GM19397 (cell line): Measurements from ENCODE around the gene RRH.
"Not testable (repeated sequence)": the region's sequence is repeated elsewhere in the genome, so short reads cannot be mapped to it uniquely, and the experiment has no call there.

Source experiments
- ATAC-seq: cut with Tn5 transposase; IDR thresholded peaks from one replicate; pipeline ENCODE4 v1.9.1; 2021; ENCODE audit warnings: mild to moderate bottlenecking, moderate library complexity; ENCODE audit not compliant: unreplicated experiment

RRH gene, protein sequence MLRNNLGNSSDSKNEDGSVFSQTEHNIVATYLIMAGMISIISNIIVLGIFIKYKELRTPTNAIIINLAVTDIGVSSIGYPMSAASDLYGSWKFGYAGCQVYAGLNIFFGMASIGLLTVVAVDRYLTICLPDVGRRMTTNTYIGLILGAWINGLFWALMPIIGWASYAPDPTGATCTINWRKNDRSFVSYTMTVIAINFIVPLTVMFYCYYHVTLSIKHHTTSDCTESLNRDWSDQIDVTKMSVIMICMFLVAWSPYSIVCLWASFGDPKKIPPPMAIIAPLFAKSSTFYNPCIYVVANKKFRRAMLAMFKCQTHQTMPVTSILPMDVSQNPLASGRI

DNA sequence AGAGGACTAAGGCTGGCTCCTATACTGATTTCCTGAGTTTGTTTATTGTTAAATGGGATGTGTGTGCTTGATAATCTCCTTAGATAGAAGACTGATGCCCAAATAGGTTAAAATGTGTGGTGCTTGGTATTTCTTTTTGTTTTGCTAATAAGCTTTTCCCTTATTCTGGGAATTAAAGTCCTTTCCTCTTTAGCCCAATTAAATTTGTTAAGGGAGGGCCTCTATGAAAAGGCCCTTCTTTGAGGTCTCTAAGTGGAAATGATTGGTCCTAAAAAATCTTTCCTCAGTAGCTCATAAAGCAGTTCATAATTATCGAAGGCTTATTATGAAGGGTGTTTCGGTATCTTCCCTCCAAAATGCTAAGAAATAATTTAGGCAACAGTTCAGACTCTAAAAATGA is at the start of gene RRH:
TSS of gene RRH (plus strand) at position 301 of the 400 bp plus-strand sequence. CDS start at position 357, 56 bp downstream.
- ATAC-seq = no peak

DNA sequence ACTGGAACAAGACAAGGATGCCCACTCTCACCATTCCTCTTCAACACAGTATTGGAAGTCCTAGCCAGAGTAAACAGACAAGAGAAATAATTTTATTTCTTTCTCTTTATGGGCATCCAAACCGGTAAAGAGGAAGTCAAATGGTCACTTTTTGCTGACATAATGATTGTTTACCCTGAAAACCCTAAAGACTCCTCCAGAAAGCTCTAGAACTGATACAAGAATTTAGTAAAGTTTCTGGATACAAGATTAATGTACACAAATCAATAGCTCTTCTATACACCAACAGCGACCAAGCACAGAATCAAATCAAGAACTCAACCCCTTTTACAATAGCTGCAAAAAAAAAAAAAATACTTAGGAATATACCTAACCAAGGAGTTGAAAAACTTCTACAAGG is 45.7 kb upstream of the RRH start:
- not testable (repeated sequence) for ATAC-seq

DNA sequence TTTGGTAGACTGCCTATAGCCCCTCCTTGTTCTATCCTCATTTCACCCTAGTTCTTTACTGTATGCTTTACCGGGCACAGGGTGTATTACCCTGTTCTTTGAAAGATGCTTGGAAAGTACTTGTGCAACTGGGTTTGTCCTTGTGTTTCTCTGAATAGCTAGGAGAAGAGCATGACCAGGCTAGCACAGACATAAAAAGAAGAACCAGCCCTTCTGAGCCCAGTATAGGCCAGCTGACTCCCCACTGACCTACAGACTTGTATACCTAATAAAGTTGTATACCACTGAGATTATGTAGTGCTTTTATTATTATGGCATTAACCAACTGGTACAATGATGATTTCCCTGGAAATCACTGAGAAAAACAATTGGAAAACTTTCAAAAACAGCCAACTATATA is 40.9 kb upstream of the RRH start:
- ATAC-seq = no peak

DNA sequence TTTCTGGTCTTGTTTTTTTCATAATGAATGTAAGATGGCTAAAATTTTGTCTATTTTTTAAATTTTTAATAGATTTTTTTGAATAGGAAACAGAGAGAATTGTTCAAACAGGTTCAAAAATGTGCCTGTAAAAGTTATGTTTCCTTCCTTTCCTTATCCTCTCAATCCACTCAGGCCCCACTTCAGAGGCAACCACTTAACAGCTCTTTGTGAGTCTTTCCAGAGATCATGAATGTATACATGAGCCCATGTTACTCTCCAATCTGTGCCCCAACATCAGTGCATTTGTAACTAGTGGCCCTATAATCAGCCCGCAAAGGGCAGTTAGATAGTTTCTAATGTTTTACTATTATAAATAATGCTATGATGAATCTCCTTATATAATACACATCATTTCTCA is 40.0 kb upstream of the RRH start:
- ATAC-seq = no peak

DNA sequence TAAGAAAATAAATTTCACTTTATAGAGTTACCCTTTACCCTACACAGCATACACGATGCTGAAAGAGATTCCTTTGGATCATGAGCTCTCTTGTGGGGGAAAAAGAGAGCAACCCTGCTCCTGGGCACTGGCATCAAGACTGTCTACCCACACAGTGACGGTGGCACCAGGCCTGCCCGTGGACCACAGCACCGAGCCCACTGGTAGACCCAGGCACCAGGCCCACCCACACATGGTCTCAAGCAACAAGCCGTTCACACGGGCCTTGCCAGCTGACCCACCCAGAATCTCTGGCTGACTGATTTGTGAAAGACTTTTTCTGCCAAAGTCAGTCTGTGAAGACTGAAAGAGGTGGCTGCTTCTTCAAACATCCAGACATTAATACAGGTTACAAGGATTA is 32.7 kb upstream of the RRH start:
- ATAC-seq = no peak

DNA sequence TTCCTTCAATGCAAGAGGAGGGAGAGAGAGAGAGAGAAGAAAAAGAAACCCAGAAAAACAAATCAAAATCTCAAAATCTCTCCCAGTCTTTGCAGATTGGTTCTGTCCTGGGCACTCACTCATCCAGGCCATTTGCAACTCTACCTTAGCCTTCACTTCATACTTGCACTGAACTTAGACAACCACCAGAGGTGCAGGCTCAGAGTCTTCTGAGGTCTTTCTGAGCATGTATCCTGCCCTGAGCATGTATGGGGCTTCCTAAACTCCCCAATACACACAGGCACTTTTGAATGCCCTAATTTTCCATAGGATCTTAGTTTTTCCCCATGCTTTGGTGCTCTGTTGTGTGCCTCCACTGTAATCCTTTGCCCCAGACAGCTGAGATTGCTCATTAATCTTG is 28.9 kb upstream of the RRH start:
- ATAC-seq = no peak

DNA sequence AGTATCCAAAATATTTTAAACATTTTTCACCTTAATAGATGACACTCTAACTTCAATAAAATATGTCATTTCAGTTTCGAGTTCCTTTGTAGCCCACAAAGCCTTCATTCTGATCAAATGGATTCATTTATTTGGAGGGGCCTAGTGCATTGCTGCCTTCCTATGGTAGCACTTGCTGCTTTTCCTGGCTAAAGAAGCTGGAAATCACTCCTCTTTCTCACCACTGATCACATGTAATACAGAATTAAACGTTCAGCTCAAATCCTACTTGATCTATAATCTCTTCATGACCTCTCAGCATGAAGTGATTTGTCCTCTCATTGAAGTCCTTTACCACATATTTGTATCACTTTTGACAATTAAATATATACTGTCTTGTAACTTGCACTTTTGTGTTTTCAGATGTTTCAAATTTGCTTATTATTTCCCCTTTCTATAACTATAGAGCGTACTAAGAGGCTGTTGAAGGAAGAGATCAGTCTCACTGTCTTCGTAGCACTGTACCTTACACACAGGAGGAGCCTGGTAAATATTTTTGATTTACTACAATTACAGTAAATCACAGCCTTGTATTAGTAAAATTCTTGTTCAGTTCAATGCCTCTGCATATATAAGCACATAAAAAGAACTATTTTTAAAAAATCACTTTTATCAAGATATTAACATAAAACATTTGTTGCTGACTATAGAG is 26.5 kb upstream of the RRH start:
- no peak for ATAC-seq

DNA sequence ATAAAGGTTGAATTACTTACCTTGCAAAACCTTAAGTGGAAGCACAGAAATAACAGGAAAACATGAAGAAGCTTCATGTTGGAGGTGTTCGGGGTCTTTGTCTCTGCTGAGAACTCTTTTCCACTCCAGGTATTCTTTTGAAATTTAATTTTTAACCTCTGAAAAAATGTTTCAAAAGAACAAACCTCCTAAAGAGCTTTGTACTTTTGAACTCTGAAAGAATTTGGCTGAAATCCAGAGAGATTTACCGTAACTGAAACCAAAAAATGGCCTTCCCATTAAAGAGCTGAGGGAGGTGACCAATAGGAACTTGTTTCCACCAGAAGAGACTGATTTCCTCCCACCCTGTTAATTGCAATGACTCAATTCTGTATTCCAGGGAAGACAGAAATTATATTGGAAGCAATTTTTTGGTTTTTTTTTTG is 25.9 kb upstream of the RRH start, which contains the start of gene CFI:
TSS of gene CFI (minus strand) at position 105 of the 425 bp plus-strand sequence. CDS start at position 77, 28 bp downstream.
- ATAC-seq = no peak

DNA sequence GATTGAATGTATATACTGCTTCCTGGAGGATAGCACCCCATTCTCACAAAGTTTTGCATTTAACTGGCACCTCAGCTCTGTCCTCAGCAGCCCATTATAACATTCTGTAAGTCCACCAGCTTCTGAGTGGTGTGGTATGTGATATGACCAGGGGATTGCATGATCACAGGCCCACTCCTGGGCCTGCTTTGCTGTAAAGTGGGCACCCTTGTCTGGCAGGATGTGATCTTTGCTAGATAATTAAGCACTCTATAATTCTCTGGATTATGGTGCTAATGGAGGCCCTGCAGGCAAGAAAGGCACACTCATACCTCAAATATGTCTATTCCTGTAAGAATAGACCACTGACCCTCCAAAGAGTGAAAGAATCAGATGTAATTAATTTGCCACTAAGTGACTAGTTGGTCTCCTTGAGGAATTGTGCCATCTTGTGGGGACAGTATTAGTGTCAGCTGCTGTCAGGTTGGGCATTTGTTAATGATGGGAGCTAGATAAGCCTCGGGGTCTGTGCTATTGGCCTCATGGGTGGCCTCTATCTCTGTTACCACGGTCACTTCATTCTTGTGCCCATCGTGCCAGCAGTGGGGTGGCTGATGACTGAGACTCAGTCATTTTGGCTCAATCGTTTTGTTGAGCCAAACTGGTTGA is 23.7 kb upstream of the RRH start:
- peak; percentile 62 for ATAC-seq

DNA sequence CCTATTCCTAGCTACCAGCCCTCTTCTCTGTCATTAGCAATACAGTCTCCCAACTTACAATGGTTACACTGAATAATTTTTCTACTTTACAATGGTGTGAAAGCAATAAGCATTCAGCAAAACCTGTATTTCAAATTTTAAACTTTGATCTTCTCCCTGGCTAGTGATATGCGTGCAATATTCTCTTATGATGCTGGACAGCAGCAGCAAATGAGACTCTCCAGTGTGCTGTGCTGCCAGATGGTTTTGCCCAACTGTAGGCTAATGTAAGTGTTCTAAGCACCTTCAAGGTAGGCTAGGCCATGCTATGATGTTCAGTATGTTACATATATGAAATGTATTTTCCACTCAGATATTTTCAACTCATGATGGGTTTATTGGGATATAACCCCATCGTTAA is 18.1 kb upstream of the RRH start:
- ATAC-seq = no peak

DNA sequence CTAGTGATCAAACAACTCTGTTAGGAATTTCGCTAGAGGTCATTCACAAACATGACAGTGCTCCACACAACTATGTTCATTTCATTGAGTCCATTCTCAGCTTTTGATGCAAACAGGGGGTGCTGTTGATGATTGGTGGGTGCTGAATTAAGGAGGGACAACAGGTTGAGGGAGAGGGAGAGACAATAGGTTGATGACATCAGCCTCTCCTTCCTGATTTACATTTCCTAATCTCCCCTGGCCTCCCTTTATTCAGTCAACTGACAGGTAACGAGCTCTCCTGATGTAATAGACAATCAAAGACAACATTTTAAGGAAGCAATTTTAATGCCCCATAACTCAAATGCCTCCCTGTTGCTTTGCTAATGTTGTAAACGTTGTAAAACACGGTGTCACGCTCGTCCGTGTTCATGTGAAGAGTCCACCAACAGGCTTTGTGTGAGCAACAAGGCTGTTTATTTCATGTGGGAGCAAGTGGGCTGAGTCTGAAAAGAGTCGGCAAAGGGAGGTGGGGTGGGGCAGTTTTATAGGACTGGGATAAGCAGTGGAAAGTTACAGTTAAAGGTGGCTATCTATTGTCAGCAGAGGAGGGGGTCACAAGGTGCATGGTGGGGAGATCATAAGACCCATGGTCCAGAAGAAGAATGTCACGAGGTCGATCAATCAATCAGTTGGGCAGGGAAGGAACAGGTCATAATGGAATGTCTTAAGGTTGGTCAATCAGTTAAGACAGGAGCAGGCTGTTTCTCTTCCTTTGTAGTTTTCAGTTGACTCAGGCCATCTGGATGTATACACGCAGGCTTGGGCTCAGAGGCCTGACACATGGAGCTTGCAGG is 17.0 kb upstream of the RRH start:
- no peak for ATAC-seq

DNA sequence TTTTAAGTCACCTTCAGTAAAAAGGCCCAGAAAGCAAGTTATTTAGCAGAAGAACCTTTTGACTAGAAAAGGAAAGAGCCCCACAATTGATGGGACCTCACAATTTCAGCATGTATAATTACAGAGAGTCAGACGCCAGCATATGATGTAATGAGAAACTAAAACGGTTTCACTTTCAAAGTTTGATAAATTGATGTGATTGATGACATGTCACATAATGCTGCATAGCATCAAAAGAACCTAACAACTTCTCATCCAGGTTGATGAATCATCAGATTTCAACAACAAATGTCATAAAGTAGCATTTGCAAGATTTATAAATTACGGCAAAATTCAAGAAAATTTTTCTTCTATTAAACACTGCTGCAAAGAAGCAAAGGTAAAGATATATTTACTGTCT is 16.1 kb upstream of the RRH start:
- ATAC-seq = no peak

DNA sequence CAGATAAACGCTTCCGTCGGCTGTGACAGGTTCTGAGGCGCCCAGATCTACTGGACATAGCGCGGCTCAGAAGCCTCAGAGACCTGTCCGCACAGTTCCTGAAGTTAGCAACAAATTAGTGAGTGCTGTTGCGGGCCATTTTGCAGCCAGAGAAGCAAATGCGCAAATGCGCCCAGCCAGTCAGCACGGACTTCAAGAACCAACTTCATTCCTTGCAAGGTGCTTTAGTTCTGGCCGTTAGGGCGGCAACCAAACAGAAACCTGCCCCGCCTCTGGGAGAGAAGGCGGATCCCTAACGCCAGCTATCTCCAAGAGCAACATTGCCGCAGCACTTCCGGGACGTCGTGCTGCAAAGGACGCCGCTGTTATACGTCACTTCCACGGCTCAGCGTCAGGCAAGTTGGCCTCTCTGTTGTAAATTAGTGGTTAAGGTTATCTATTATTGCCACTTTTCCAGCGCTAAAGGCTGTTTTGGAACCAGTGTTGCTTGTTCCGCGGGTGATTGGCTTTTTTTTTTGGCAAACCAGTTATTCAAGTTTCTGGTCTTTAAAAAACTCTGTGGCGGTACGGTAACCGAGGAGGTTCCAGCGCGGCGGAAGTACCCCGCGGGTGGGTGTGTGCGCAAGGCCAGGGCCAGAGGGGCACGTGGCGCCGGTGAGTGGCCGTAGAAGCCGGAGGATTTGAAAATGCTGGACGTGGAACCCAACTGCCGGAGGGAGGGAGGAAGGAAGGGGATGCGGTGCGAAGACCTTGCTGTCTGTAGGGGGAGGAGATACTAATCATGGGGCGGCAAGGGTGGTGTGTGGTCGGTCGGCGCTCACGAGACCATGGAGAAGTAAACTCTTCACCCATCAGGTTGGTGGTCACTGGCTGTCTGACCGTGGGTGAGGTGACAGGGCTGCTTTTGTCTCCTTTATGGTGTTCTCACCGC is 12.4 kb upstream of the RRH start, which contains the start of gene GAR1:
TSS of gene GAR1 (plus strand) at position 612 of the 931 bp plus-strand sequence. CDS start 403 bp downstream, outside the sequence.
- peak; percentile 99 for ATAC-seq

DNA sequence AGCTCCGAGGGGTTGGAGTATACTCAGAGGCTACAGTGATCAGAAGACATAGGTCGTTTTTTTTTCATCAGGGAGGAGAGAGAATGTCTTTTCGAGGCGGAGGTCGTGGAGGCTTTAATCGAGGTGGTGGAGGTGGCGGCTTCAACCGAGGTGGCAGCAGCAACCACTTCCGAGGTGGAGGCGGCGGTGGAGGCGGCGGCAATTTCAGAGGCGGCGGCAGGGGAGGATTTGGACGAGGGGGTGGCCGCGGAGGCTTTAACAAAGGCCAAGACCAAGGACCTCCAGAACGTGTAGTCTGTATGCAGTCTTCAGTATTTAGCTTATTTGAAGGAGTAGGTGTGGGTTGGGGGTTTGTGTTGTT is 11.7 kb upstream of the RRH start:
- no peak for ATAC-seq

DNA sequence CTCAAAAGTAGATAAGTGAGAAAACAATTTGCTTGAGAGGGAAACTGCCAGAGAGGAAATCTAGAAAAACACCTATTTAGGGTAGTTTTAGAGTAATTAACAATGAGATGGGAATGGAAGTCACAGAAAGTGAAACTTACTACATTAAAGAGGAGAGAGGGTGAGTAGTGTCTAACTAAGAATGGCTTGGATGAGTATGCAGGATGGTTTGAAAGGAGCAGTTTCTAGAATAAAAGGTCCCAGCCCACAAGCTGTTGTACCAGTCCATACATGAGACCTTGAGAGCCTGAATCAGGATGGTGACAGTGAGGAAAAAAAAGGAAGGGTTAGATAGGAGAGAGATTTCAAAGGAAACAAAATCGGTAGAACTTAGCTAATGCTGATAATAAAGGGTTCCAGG is 10.9 kb upstream of the RRH start:
- ATAC-seq = no peak

DNA sequence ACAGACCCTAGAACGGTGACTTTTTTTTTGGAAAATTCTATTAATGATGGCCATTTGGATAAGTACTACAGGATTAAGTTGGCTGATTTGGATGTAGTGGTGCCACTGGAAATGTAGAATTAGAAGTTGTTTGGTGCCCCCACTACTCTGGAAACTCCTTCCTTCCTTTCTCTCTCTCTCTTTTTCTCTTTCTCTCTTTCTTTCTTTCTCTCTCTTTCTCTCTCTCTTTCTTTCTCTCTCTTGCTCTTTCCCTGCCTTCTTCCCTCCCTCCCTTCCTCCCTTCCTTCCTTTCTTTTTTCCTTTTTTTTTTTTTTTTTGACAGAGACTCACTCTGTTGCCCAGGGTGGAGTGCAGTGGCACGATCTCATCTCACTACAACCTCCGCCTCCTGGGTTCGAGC is 9.5 kb upstream of the RRH start:
- ATAC-seq = no peak

DNA sequence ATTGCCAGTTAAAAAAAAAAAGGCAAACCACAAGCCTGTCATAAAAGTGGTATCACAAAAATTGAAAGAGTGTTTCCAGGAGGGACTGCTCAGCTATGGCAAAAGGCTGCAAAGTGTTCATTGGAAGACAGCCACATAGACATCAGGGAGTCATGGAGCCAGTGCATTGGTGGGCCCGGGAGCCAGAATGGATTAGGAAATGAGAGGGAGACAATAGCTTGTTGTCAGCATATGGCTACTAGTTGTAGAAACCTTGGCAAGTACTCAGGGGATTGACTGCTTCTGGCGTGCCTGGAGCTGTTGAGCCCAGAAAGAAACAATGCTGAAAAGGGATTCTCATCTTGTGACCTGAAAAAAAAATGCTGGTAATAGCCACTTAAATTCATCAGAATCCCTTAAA is 7.2 kb upstream of the RRH start:
- ATAC-seq = no peak

DNA sequence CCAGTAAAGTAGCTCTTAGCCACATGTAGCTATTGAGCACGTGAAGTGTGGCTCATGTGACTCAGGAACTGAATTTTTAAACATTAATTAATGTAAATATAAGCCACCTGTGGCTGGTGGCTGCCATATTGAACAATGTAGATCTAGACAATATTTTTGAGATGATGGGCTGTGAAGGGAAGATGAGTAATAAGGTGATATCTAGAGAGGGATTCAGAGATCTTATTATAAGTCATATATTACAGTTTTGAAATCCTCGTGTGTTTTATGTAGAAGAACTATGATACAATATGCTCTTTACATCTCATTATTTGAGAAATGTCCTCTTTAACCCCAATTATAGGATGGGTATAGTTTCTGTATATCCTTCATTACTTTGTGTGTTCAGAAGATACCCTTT is 6.6 kb upstream of the RRH start:
- ATAC-seq = no peak

DNA sequence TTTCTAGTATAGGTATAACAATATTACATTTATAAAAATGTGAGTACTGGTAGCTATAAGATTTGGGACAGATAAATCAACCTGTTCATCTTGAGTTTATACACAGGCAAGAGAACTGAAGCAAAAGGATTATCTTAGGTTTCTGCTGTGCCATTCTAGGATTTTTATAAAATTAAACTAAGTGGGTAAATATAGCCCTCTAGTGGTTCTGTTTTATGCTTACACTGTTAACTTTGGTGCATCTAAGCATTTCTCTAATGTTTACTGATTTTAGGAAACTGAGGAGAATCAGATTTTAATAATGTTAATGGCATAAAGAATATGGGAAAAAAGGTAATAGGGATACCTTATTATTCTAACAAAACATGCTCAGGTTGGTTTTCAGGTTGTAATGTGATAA is 1.1 kb upstream of the RRH start:
- no peak for ATAC-seq

DNA sequence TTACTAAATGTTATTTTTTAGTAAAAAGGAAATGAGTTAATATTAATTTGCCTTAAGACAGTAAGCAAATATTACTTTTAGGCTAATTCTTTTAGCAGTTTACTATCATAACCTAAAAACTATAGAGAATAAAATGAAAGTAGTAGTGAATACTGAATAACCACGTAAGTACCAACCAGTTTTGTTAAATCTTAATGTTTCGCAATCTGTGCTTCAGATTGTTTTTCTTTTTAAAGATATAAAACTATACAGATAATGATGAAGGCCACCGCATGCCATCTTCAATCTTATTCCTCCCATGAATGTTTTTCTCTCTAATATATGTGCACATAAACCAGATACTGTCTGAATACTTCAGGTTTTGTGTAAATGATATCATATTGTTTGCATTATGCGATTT is 6.0 kb downstream of the RRH start:
- no peak for ATAC-seq
